NCI-H1436 treated with DMSO at 0.1 percent for 48 hours (cell line): ENCODE results near the gene PARVA.

Source experiments
- DNase-seq: peaks from one replicate; lab custom pipeline; 2025; lab: John Stamatoyannopoulos, UW

PARVA gene

DNA sequence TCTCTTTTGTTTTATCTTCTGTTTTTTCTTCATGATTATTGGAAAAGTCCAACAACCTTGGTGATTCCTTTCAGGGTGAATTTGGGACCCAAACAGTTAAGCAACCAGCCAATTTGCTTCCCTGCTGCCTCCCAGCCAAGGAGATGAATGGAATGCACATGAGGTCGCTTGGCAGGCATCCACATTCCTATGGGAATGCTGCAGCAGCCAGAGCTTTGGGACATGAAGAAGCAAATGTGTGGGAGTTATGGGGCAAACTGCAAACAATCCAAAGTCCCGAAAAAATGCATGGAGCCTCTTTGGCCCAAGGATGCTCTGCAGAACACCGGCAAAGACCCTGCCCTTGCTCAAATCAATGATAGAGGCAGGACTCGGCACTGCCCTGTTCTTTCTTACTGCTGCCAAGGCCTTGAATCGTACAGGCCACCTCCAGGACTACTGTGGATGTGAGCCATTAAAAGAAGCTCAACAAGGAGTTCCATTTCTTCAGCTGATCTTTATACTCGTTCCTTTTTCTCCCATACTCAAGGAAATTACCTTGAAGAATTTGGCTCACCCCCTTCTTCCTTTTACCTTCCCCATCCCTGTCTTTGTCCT lies 179.5 kb downstream of the PARVA start:
- DNase-seq: no peak

DNA sequence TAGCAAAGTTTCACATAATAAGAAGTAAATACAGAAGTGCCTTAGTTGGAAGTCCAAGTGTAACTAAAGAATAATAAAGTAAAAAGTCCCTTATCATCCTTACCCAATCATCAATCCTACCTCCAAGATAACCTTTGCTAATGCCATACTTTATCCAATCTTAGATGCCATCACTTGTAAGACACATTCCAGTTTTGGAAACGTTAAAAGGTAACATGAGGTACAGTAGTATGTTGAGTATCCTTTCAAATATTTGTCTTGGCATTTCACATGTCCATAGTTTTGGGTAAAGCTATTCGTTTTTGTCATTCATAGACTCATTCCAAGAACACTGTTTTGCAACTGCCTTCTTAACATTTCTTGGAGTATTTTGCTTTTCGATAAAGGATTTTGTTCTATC lies 181.6 kb downstream of the PARVA start:
- DNase-seq: no peak

DNA sequence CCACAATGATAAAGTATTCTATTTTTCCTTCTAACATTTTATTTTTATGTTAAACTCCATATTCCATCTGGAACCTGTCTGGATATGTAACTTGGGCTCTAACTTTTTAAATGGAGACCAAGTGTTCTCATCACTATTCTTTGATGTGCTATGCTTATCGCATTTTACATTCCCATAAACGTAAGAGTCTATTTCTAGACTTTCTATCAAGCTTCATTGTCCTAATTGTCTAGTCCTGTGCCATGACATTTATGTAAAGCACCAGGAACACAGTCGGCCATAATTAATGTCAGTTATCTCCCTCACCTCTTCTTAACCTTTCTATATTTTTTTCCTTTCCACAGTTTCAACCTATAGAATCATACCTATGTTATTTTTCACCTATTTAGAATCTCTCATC lies 183.0 kb downstream of the PARVA start:
- no peak for DNase-seq

DNA sequence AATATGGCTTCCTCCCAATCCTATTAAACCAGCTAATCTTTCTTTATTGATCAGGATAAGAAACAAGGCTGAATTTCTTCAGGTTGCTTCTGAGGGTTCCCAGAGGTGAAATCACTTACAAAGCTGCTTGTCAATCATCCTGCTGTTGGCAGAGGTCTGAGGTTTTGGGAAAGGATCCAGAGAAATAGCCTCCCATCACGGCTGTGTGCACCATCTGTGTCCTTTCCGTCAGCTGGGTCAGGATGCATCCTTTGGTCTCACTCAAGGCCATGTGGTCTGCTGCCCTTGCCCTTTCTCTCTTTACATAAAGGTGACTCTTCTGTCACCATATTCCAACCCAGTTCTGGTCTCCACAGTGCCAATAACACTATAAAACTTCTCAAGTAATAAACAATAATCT lies 183.5 kb downstream of the PARVA start:
- DNase-seq: no peak

DNA sequence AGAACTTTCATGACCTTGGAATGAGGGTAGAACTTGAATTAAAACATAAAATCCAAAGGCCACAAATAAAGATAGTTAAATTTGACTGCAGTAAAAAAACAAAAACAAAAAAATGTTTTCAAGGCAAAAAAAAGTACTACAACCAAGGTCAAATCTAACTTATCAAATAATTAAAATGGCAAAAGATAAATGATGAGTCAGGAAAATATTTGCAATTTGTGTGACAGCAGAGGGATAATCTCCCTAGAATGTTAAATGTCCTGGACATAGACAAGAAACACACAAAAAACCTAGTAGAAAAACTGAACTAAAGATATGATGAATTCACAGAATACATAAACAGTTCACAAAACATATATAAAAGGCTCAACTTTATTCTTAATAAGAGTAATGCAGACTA lies 186.6 kb downstream of the PARVA start:
- no peak for DNase-seq

GRCh38 chr11:12565406-12565805 lies 188.0 kb downstream of the PARVA start:
- DNase-seq: no peak

DNA sequence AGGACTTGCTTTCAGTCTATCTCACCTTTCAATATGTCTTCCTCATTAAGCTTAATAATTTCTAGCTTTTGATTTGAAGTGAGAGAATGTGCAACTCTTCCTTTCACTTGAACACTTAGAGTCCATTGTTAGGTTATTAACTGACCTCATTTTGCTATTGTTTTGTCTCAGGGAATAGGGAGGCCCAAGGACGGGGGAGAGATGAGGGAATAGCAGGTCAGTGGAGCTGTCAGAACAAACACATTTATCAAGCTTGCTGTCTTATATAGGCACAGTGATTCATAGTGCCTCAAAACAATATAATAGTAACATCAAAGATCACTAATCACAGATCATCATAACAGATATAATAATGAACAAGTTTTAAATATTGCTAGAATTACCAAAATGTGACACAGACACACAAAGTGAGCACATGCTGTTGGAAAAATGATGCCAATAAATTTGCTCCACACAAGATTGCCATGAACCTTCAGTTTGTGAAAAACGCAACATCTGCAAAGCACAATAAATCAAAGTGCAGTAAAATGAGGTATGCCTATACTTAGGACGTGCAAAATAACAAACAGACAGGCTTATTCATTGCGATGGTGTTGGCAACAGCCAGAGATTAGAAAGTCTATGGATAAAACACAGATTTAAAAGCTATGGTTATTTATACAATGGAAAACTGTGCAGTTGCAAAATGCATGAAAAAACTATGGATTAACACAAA lies 190.5 kb downstream of the PARVA start:
- DNase-seq: no peak

DNA sequence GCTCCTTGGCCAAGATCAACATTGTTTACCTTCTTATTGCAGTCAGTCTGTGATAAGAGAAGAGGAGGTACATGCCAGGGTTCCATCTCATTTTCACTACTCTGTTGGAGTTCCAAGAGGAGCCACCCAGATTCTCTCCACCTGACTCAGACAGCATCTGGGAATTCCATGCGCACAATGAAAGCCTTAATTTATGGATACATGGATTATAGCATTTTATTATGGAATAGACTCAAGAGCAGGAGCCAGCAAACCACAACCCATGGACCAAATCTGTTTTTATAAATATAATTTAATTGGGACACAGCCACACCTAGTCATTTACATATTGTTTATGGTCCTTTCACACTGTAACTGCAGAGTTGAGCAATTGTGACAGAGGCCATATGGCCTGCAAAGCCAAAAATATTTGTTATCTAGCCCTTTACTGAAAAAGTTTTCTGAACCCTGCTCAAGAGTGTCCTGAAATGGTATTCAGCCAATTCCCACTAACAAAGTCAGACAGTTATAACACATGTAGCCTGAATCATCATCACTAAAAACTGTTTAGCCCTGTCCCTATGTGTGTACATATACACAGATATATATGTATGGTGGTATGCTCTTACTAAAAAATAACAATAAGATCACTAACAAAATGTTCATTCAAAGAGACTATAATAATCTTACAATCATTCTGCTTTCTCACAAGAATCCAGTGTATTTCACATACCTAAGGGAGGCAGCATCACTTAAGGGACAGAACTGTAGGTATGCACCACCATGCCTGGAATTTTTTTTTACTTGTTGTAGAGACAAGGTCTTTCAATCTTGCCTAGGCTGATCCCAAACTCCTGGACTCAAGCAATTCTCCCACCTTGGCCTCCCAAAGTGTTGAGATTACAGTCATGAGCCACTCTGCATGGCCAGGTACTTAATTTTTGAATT lies 192.4 kb downstream of the PARVA start:
- no peak for DNase-seq

DNA sequence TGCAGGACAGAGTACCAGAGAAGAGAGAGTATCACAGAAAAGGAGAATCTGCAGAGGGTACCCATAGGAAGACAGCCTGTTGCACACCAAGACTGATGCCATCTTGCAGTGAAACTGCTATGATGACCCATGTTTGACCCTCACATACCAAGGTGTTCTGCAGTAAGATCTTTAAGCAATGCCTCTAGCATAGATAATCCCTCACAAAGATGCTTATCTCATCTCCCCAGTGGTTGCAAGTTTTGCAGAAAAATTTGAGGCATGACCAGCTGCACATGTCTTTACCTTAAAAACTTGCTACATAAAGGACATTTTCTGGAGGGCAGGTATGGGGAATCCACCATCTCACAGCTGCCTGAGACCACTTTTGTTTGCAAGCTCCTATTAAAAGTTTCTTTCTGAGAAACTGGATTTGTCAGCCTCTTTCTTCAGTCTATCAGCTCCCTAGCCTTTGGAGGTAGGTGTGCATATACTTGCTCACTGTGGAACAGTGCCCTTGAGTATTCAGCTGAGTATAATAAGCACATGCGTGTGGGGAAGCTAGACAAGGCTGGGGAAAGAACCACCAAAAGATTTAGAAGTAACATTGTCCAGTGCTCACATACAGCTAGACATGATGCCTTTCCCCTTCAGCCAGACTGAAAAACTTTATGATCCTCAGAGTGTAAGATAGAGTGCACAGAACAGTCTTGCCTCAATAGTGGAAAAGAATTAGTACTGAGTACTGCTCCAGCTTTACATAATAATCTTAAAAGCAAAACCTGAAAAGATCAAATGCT lies 196.5 kb downstream of the PARVA start:
- DNase-seq: no peak

DNA sequence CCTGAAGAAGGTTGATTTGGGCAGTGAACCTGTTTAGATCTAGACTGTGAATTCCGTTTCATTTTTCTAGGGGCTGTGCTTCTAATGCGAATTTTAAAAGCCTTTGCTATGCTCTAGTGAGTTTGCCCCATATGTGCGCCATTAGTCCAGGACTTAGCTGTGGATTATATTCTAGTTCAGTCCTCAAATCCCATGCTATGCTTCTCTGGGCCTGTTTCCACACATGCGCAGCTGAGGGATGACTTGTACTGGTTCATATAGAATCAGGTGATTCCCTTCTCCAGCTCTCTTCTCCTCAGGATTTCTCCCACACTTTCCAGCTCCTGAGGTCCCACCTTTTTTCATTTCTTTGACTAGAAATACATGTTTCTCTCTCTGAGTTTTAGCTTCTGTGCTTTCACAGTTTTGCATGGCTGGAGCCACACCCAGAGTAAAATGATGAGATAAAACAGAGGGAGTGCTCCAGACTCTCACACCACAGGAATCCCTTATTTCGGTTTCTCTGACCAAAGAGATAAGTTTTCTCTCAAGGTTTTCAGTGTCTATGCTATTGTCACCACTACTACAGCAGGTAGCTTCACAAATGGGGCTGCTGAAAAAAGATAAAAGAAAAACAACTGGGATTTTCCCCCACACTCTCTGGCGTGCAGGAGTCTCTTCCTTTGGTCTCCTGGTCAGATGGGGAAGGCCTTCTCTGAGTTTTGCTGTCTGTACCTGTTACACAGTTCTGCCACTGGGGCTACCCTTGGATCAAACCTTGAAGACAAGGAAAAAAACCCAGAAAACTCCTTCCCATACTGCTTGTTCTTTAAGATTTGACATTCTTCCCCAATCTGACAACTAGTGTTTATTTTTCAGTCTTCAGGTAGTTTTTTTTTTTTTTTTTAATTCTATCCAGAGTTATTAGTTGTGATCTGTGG lies 200.6 kb downstream of the PARVA start:
- no peak for DNase-seq

GRCh38 chr11:12581416-12581815 lies 204.0 kb downstream of the PARVA start:
- no peak for DNase-seq

DNA sequence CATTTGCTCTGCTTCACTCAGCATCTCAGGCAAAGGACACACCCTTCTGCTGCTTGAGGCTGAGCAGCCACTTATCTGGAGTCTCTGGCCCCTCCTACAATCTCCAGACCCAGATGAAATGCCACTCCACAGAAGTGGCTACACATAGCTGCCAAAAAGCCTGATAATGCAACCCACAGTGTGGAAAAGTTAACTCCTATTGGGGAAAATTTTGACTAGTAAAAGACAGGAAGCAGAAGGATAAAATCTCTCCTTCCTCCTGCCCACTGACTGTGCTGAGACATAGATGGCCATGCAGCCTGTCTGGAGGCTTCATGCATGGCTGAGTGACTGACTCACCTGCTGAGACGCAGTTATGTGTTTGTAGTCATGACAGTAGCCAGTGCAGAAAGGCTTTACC lies 204.6 kb downstream of the PARVA start:
- DNase-seq: no peak
